Liver (tissue), 3 donors: Measurements from ENCODE around the gene CAPRIN2.

ENCODE experiments used
- CTCF ChIP-seq: fragments of 150-350 bp; IDR thresholded peaks from 2 replicates; pipeline ENCODE4 v1.5.1; 2017; ENCODE audit warnings: improper control_type of control experiment, low read depth, low read length; ENCODE audit not compliant: missing input control
- FOXA1 ChIP-seq: IDR thresholded peaks from 2 replicates; pipeline ENCODE4 v1.6.1; 2016; ENCODE audit warnings: antibody characterized with exemption
- JUND ChIP-seq, 2 donors: IDR thresholded peaks; 2 replicates each; pipeline ENCODE4 v1.6.1; 2016; ENCODE audit warnings: antibody characterized with exemption in 2 of 2
- RAD21 ChIP-seq, 2 donors: IDR thresholded peaks; 2 replicates each; pipeline ENCODE4 v1.6.1; 2016; ENCODE audit warnings: antibody characterized with exemption in 2 of 2, mild to moderate bottlenecking in 2 of 2
- REST ChIP-seq: IDR thresholded peaks from 2 replicates; pipeline ENCODE4 v1.6.1; 2016; ENCODE audit warnings: antibody characterized with exemption, mild to moderate bottlenecking
- TAF1 ChIP-seq: conservative IDR thresholded peaks from 2 replicates; pipeline ENCODE4 v1.6.1; 2016; ENCODE audit warnings: antibody characterized with exemption, mild to moderate bottlenecking
- ZBTB33 ChIP-seq: IDR thresholded peaks from 2 replicates; pipeline ENCODE4 v1.6.1; 2016; ENCODE audit warnings: antibody characterized with exemption
- donor health status: healthy.
- donor health status: healthy.

GRCh38 chr12:30752255-30752654 lies 2.5 kb downstream of the CAPRIN2 start:
- TF ChIP-seq CTCF, result no peak
- TF ChIP-seq JUND (IDR thresholded peaks at IDR 0.05), result no peak
- TF ChIP-seq REST, result no peak
- no peak for TF ChIP-seq ZBTB33
- no peak for TF ChIP-seq TAF1
- no peak for TF ChIP-seq RAD21 (IDR thresholded peaks at IDR 0.05)
- no peak for TF ChIP-seq FOXA1
